Right hindlimb (tissue), 1 donor: ENCODE data around the gene SLC43A2.

ENCODE experiments used
- DNase-seq: peaks from one replicate; pipeline ENCODE4 v3.0.0-alpha.2; 2018

The SLC43A2 gene

DNA sequence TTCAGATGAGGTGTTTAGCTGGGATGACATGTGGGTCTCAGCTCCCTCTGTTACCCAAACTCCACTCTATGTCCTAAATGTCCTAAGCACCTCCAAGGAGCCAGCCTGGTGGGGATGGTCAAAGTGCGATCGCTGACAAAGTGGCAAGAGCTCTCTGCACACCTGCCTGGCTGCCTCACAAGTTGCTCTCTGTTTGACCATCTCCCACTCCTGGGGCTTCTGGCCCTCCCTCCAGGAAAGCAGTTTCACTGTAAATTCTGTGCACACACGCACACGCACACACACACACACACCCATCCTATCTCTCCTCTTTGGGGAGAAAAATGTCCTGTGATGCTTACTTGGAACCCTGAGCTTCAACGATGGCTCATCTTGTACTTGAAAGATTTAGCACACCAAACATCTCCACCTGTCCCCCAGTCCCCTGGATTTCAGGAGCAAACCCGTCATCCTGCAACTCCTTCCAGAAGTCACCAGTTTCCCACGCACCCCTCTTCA lies 67.7 kb downstream of the SLC43A2 start:
- no peak for DNase-seq

DNA sequence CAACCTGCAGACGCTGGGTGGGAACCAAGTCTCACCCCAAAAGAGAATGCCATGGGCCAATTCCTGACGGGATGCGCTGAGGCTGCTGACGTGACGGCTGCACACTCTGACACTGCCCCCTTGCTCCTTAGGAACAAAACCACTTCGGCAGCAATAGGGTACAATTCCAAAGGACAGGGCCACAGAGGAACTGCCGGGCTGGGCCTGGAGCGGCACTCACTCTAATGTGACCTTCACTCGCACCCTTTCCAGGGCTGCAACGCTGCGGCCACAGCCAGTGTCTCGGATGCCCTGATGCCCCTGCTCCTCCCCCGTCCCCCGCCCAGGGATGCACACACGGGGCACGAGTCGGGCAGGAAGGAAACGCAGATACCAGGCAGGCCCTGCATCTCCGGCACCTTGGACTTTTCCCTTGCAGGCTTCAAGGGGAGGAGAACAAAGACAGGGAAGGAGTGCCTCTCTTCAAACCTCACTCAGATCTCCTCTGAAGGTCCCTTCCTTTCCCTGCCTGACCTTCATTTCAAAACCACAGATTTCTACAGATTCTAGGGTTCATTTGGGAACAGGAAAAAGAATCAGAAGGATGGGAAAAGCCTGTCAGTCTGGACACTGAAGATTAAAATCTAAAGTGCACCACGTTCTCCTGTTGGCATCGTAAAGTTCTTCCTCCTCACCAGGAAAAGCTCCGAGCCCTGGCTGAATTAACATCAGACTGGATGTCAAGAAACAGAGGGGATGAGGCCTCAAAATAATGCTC lies 68.4 kb downstream of the SLC43A2 start:
- DNase-seq, result no peak

GRCh38 chr17:1559047-1560043 lies 69.3 kb downstream of the SLC43A2 start:
- DNase-seq, result no peak

- no peak for DNase-seq
These were observed 70.2 kb downstream of the SLC43A2 start for GRCh38 chr17:1558401-1558800.

DNA sequence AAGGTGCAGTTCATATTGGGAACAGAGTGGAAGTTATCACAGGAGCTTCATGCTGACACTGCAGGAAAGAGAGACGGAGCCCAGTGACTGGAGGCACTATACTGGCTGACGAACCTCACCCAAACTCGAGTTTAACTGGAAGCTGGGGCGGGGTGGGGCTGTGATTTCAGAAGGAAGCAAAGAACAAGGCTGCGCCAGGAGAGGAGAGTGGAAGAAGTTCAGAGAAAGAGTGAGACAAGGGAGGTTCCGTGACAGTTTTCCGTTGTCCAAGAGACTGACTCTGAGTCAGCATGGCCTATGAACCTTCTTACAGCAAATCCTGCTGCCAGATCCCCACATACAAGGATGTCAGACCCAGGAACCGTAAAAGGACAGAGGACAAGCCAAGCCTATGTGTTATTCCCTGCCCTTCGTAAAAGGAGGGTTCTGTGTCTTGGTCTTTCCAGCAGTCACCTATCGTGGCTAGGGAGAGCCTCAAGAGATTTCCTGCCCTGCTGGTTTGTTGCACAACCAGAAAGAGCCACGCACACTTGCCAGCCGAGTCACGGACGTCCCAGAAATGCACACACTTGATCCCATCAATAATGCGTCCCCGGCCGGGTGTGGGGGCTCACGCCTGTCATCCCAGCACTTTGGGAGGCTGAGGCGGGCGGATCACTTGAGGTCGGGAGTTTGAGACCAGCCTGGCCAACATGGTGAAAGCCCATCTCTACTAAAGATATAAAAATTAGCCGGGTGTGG lies 71.1 kb downstream of the SLC43A2 start:
- DNase-seq, result no peak

DNA sequence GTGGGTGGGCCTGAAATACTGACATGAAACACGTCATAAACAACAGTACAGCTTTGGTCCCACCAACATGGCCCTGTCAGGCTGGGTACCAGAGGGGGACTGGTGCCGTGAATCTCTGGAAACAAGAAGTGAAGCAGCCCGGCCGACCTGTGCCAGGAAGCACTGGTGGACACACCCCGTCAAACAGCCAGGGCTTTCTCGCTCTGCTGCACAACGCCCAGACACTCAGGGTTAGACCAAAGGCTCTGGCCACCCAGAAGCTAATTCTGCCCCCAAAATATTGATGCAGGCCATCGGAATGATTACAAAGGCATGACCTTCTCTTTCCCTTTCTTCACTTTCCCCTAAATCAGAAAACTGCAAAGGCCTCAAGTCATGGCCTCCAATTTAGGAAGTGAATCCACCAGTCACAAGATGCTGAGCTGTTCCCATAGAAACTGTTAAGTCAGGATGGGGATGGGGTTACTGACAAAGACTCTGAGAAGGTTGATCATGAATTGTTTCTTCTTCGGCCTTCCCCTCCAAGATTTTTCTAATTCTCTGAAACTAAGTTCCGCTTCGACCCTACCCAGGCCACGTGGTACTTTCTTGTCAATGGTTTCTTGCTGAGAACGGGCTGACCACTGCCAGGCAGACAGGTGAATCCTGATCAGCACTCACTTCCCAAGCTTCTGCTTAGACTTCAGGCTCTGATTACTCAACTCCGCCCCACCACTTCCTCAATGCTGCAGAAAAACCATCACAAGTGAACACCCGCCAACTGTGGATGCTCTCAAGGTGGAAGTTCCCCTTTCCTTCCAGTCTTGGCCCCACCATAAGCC lies 72.8 kb downstream of the SLC43A2 start:
- DNase-seq, result no peak

DNA sequence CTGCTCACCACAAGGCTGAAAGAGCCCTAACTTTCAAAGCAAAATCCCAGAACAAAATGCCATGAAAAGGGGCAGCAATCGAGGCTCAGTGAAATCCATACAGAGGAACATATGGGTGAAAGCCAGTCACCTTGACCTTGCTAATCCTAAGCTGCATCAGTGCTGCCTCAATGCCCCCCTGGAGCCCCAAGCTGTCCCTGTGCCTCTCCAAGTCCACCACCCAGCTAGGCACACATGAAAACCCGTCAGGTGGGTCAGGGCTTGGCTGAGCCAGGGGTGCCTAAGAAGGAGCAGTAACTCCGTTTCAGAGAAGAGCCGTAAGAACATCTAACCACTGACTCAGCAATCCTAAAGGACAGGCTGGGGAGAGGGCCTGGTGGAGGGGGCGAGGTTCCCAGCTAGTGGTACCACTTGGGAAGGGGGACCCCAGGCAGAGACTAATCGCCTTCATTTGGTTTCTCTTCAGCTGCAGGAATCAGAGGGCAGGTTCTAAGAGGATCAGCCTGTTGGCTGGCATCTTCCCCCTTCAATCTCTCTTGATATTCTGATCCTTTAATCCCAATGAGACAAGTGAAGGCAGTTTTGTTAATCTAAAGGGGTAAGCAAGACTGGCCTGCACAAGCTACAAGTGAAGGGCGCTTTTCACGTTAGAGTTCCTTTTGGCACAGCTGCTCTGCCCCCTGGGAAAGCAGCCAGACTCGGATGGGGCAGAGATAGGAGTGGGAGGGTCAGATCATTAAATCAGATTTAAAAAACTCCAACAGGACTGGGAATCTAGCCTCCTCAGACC lies 73.7 kb downstream of the SLC43A2 start:
- DNase-seq, result no peak

DNA sequence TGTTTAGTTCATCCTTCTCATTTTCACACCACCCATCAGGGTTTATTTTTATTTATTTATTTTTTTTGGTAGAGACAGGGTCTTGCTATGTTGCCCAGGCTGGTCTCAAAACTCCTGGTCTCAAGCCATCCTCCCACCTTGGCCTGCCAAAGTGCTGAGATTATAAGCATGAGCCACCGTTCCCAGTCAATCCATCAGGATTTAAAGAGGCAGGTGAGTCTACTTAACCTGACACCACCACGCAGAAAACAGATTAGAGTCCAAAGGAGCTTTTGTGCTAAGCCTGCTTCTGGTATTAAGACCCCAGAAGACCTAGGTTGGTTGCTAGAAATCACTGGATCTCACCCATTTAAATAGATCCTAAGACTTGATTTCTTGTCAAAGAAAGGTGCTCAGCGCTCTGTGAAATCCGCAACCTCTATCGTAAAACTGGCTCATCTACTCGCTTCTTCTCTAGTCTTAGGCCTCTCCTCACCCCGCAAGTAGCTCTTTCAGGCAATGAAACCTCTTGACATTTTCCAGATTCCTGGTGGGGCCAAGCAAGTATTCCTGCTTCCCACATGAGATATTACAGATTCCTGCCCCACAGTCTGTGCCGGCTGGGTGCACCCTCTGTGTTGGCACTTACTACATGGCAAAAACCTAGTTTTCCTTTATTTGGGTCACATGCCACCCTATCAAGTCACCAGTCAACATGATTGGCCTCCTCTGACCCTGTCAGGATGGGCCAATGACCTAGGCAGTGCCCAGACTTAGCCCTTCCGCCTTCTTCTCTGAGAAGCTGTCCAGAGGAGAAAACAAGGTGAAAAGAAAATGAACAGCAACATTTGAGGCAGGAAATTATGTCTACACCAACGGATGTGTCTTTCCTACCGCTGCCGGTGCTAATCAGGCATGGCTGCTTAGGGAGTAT lies 75.0 kb downstream of the SLC43A2 start:
- no peak for DNase-seq

DNA sequence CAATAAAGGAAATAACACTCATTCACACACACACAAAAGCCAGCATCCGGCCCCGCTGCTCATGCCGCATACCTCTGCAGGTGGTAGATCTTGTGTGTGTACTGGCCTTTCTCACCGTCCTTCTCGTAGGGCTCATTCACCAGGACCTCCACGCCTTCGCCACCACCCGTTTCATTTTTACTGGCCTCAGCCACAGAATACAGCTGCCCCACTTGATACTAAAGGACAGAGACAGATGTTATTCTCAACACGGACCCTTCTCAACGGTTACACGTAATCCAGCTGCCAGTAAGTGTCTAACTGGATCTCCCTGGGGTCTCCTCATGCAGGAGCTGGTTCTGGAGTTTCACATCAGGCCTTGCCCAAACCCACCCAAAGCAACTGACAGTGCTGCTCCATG lies 75.7 kb downstream of the SLC43A2 start:
- DNase-seq, result no peak

DNA sequence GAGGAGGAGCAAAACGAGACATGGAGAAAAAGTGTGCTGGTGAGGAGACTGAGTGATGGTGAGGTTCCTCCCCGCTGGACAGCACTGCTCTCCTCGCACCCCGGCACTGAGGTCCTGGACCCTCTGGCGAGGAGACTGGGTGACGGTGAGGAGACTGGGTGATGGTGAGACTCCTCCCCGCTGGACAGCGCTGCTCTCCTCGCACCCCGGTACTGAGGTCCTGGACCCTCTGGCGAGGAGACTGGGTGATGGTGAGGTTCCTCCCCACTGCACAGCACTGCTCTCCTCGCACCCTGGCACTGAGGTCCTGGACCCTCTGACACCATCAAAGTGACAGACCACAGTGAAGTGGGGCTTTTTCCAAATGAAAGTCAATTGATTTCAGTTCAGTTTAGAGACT lies 76.9 kb downstream of the SLC43A2 start:
- DNase-seq, result no peak

GRCh38 chr17:1548032-1548431 lies 80.6 kb downstream of the SLC43A2 start:
- DNase-seq, result no peak

DNA sequence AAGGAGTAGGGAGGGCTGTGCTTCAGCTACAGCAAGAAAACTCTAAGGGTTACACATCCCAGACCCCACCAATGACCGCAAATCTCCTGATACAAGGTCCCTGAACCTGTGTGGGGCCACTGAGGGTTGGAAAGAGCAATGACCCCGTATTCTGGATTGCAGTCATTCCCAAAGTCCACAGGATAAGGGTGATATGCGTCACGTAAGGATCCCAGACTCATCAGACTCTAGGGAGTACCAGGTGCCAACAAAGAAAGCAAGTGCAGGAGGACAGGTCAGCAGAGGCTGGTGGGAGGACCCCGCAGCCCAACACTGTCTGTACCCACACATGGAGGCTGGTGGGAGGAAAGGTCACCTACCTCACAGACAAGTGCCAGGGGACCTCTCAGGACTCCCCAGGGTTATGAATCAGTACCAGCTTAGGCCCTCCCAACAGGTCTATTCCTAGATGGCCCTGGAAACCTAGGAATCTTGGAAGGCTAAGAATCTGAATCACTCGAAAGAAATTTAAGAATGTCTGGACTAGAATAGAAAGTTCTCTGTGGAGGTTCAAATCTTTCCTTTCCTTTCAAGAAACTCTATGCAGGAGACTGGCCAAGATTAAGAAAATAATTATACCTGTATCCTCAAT lies 82.2 kb downstream of the SLC43A2 start:
- DNase-seq, result no peak

GRCh38 chr17:1545618-1546017 lies 83.0 kb downstream of the SLC43A2 start:
- DNase-seq, result no peak

- DNase-seq, result no peak
These were observed 86.3 kb downstream of the SLC43A2 start for GRCh38 chr17:1542316-1542715.

- no peak for DNase-seq
These were observed 87.2 kb downstream of the SLC43A2 start for GRCh38 chr17:1541367-1541904.

DNA sequence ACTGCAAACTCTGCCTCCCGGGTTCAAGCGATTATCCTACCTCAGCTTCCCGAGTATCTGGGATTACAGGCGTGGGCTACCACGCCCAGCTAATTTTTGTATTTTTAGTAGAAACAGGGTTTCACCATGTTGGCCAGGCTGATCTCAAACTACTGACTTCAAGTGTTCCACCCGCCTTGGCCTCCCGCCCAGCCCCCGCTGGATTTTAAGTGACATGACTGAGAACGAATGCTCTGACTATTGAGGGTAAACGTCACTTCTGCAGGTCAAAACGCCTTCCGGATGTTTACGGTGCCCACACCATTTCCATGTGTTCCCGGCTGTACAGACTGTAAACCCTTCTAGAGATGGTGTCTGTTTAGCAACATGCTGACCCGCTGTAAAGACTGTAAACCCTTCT lies 88.8 kb downstream of the SLC43A2 start:
- DNase-seq, result no peak

GRCh38 chr17:1535737-1536136 lies 92.9 kb downstream of the SLC43A2 start:
- no peak for DNase-seq

GRCh38 chr17:1533661-1534325 lies 94.8 kb downstream of the SLC43A2 start:
- DNase-seq, result no peak
